ENCODE measurements around the gene TOMM7.
"Not testable (repeated sequence)": the region's sequence is repeated elsewhere in the genome, so short reads cannot be mapped to it uniquely, and the experiment has no call there.

Gene TOMM7

GRCh38 chr7:22779730-22780323 is 42.8 kb downstream of the TOMM7 start:
- not testable (repeated sequence) for DNase-seq

GRCh38 chr7:22776964-22777363 is 45.7 kb downstream of the TOMM7 start:
- no peak for DNase-seq

- DNase-seq, result no peak
Measured at GRCh38 chr7:22772885-22773284, 49.8 kb downstream of the TOMM7 start.

- DNase-seq, result no peak
Measured at GRCh38 chr7:22771872-22772228, 50.8 kb downstream of the TOMM7 start.

GRCh38 chr7:22771194-22771871 is 51.3 kb downstream of the TOMM7 start:
- no peak for DNase-seq

GRCh38 chr7:22765609-22766008 is 57.0 kb downstream of the TOMM7 start:
- no peak for DNase-seq
